IMR-90 (cell line): Measurements from ENCODE around the gene LETM1. TPM values are rescaled to one million over a fixed set of nuclear protein-coding genes. Genes with fewer than 3 reads are reported as not detected.

Experiments
- ATAC-seq: fragments of 200-7000 bp; cut with Tn5 transposase; 2 replicates; pipeline ENCODE4 v1.9.1; 2020; ENCODE audit warnings: low read depth, mild to moderate bottlenecking, moderate library complexity
- BruUV-seq: library from RNA; stranded (reverse); fragments of 400-500 nt; replicated peaks from 2 replicates; lab custom pipeline; 2021; lab: Mats Ljungman, UMichigan
- CTCF ChIA-PET: fragments of 300-600 bp; formaldehyde crosslinking; extraction: SDS; loops from one replicate; lab custom pipeline; 2021; ENCODE audit warnings: antibody characterized with exemption; lab: Yijun Ruan, JAX
- POLR2A ChIA-PET: fragments of 300-600 bp; sonication (Branson Sonifier 250); formaldehyde crosslinking; loops from one replicate; lab custom pipeline; 2022; ENCODE audit warnings: antibody characterized with exemption; ENCODE audit not compliant: unreplicated experiment; lab: Charles Lee
- DNase-seq: peaks from one replicate; pipeline ENCODE4 v3.0.0; 2013
- H2AFZ ChIP-seq: replicated peaks from 2 replicates; pipeline ENCODE3; 2013; ENCODE audit warnings: low read length, mild to moderate bottlenecking; ENCODE audit not compliant: poor library complexity
- H2AK5ac ChIP-seq: 2 replicates; pipeline ENCODE4 v1.6.1; 2013; ENCODE audit warnings: low read depth, low read length, inconsistent platforms
- H2AK9ac ChIP-seq: replicated peaks from 2 replicates; pipeline ENCODE3; 2013; ENCODE audit warnings: mild to moderate bottlenecking, low read depth, low read length, moderate library complexity; ENCODE audit not compliant: poor library complexity
- H2BK120ac ChIP-seq: 2 replicates; pipeline ENCODE4 v1.6.1; 2013; ENCODE audit warnings: low read depth, low read length, inconsistent platforms
- H2BK15ac ChIP-seq: 3 replicates; pipeline ENCODE4 v1.6.1; 2013; ENCODE audit warnings: low read depth, low read length, inconsistent platforms
- H2BK20ac ChIP-seq: 2 replicates; pipeline ENCODE4 v1.6.1; 2013; ENCODE audit warnings: low read depth, mild to moderate bottlenecking, inconsistent platforms, low read length, moderate library complexity
- H2BK5ac ChIP-seq: 2 replicates; pipeline ENCODE4 v1.6.1; 2013; ENCODE audit warnings: mild to moderate bottlenecking, low read depth, low read length, inconsistent platforms; ENCODE audit not compliant: poor library complexity, severe bottlenecking
- H3K14ac ChIP-seq: replicated peaks from 2 replicates; pipeline ENCODE4 v1.6.1; 2013; ENCODE audit warnings: low read depth, low read length, inconsistent platforms
- H3K18ac ChIP-seq: 2 replicates; pipeline ENCODE4 v1.6.1; 2013; ENCODE audit warnings: low read depth, low read length, control low read depth
- H3K23ac ChIP-seq: 2 replicates; pipeline ENCODE4 v1.6.1; 2013; ENCODE audit warnings: low read depth, low read length, inconsistent platforms
- H3K27ac ChIP-seq: 2 replicates; pipeline ENCODE4 v1.5.1; 2013; ENCODE audit warnings: mild to moderate bottlenecking, control low read depth, low read length; ENCODE audit not compliant: insufficient read depth
- H3K27me3 ChIP-seq: 2 replicates; pipeline ENCODE4 v1.6.1; 2013; ENCODE audit warnings: low read length; ENCODE audit not compliant: control insufficient read depth, insufficient read depth
- H3K36me3 ChIP-seq: 2 replicates; pipeline ENCODE4 v1.6.1; 2013; ENCODE audit warnings: low read length, mixed read lengths; ENCODE audit not compliant: control insufficient read depth, insufficient read depth
- H3K4ac ChIP-seq: 2 replicates; pipeline ENCODE4 v1.6.1; 2013; ENCODE audit warnings: low read depth, low read length, inconsistent platforms
- H3K4me1 ChIP-seq: 2 replicates; pipeline ENCODE4 v1.6.1; 2013; ENCODE audit warnings: low read length, mixed read lengths; ENCODE audit not compliant: control insufficient read depth, insufficient read depth
- H3K4me2 ChIP-seq: 2 replicates; pipeline ENCODE4 v1.6.1; 2013; ENCODE audit warnings: low read depth, mild to moderate bottlenecking, control low read depth, low read length, moderate library complexity
- H3K4me3 ChIP-seq: 2 replicates; pipeline ENCODE4 v1.5.1; 2013; ENCODE audit warnings: low read depth, mild to moderate bottlenecking, control low read depth, low read length, moderate library complexity; ENCODE audit not compliant: insufficient read depth
- H3K56ac ChIP-seq: 2 replicates; pipeline ENCODE4 v1.6.1; 2013; ENCODE audit warnings: low read length, inconsistent platforms; ENCODE audit not compliant: insufficient read depth; ENCODE audit errors: extremely low read depth
- H3K79me1 ChIP-seq, 2 experiments: 2 replicates each; pipeline ENCODE4 v1.6.1; 2013; ENCODE audit warnings: low read length in 2 of 2, inconsistent platforms in 1 of 2, low read depth in 1 of 2
- H3K9ac ChIP-seq: 2 replicates; pipeline ENCODE4 v1.6.1; 2013; ENCODE audit warnings: low read depth, low read length, control low read depth
- H3K9me1 ChIP-seq: 2 replicates; pipeline ENCODE4 v1.6.1; 2013; ENCODE audit warnings: low read length, inconsistent platforms; ENCODE audit not compliant: insufficient read depth
- H3K9me3 ChIP-seq: 2 replicates; pipeline ENCODE4 v1.6.1; 2013; ENCODE audit warnings: low read length; ENCODE audit not compliant: control insufficient read depth, insufficient read depth
- H4K20me1 ChIP-seq: 2 replicates; pipeline ENCODE4 v1.6.1; 2013; ENCODE audit warnings: low read length, inconsistent platforms; ENCODE audit not compliant: insufficient read depth
- H4K5ac ChIP-seq: 2 replicates; pipeline ENCODE4 v1.6.1; 2013; ENCODE audit warnings: mild to moderate bottlenecking, low read depth, low read length, control low read depth
- H4K8ac ChIP-seq, 2 experiments: 2 replicates each; pipeline ENCODE4 v1.6.1; 2013; ENCODE audit warnings: low read depth in 2 of 2, low read length in 2 of 2, control low read depth in 1 of 2, inconsistent platforms in 1 of 2
- H4K91ac ChIP-seq: 2 replicates; pipeline ENCODE4 v1.6.1; 2013; ENCODE audit warnings: low read depth, low read length, inconsistent platforms; ENCODE audit not compliant: insufficient read depth
- CEBPB ChIP-seq: IDR thresholded peaks from 2 replicates; pipeline ENCODE4 v1.6.1; 2012; ENCODE audit warnings: low read depth, low read length, improper control_type of control experiment
- CHD1 ChIP-seq: IDR thresholded peaks from 2 replicates; pipeline ENCODE4 v1.6.1; 2012; ENCODE audit warnings: low read depth, low read length, improper control_type of control experiment
- MXI1 ChIP-seq: IDR thresholded peaks from 2 replicates; pipeline ENCODE4 v1.6.1; 2012; ENCODE audit warnings: low read depth, mild to moderate bottlenecking, low read length, moderate library complexity, borderline replicate concordance
- POLR2A ChIP-seq: IDR thresholded peaks from 2 replicates; pipeline ENCODE4 v1.6.1; 2012; ENCODE audit warnings: mild to moderate bottlenecking, low read depth, low read length
- RAD21 ChIP-seq: IDR thresholded peaks from 2 replicates; pipeline ENCODE4 v1.6.1; 2012; ENCODE audit warnings: low read length, improper control_type of control experiment
- RCOR1 ChIP-seq: IDR thresholded peaks from 2 replicates; pipeline ENCODE4 v1.6.1; 2012; ENCODE audit warnings: mild to moderate bottlenecking, low read length, improper control_type of control experiment; ENCODE audit not compliant: insufficient replicate concordance
- RFX5 ChIP-seq: IDR thresholded peaks from 2 replicates; pipeline ENCODE4 v1.8.0; 2012; ENCODE audit warnings: low read depth, mild to moderate bottlenecking, low read length, moderate library complexity
- USF2 ChIP-seq: fragments of 150-350 bp; IDR thresholded peaks from 2 replicates; pipeline ENCODE4 v1.6.1; 2017; ENCODE audit warnings: mild to moderate bottlenecking, antibody characterized with exemption, low read length, low read depth
- WGBS, 2 experiments: methylation state at CpG; one replicate each; pipeline versions ENCODE4 v1.1.5 to v1.1.7; 2013; ENCODE audit warnings: missing lambda C conversion rate in 2 of 2; ENCODE audit not compliant: insufficient read length in 1 of 2; ENCODE audit errors: extremely low coverage in 2 of 2; 5-methylcytosine and 5-hydroxymethylcytosine counted together
- dilution Hi-C: fragments of 300-500 bp; cut with HindIII; formaldehyde crosslinking; loops from one replicate; pipeline ENCODE4 v1.14.3; 2018; ENCODE audit warnings: low sequenced_read_pairs; ENCODE audit not compliant: unreplicated experiment
- in situ Hi-C: fragments of 300-500 bp; cut with MboI; formaldehyde crosslinking; loops from 3 replicates; pipeline ENCODE4 v1.14.3; 2019; ENCODE audit warnings: low sequenced_read_pairs, inconsistent platforms, mixed read lengths
- intact Hi-C: fragments of 100-400 bp; cut with micrococcal nuclease; formaldehyde crosslinking; loops from 2 replicates; pipeline ENCODE4 v1.10.0; 2022
- polyA plus RNA-seq, 3 experiments: library from polyadenylated mRNA; depleted of rRNA; stranded (reverse); fragments of >200 nt; gene quantifications; 2 replicates each; pipeline ENCODE4 v1.2.3, GENCODE V29; 2012; ENCODE audit warnings: low replicate concordance in 1 of 3
- total RNA-seq: library from RNA; depleted of rRNA; stranded (reverse); fragments of >200 nt; gene quantifications from 2 replicates; pipeline ENCODE4 v1.2.3, GENCODE V29; 2012

LETM1 gene
- total and polyA plus RNA-seq, 2 of the 4 experiments (the other 2 are of a cell fraction) = 25.0 to 49.3 TPM

GRCh38 chr4:1821679-1822567, 34.0 kb downstream of the LETM1 start:
- no peaks in the 10 kb centered on the region for H3K9me3 ChIP-seq
- H4K91ac ChIP-seq = no peak overlapping the region
- no peak overlapping the region for H3K23ac ChIP-seq
- intact Hi-C loops = no loop called here
- no peaks in the 10 kb centered on the region for H3K9me1 ChIP-seq
- peaks cover 61% of the 10 kb centered on the region for H3K36me3 ChIP-seq
- WGBS, 2 experiments = 94% methylated on average over 14 of the region's 18 CpGs; no CpG with 5 or more reads in 1 of the 2 experiments
- no peak overlapping the region for H3K4me3 ChIP-seq
- H4K20me1 ChIP-seq = no peaks in the 10 kb centered on the region
- no peak overlapping the region for H4K5ac ChIP-seq
- ChIA-PET CTCF (no interaction called here), POLR2A (no interaction called here)
- H4K8ac ChIP-seq = no peak overlapping the region
- H3K56ac ChIP-seq = no peak overlapping the region
- in situ Hi-C loops = no loop called here
- H3K4me2 ChIP-seq = no peak overlapping the region
- no peak for TF ChIP-seq RCOR1
- no peak for TF ChIP-seq RFX5
- TF ChIP-seq POLR2A = no peak
- no peak for TF ChIP-seq CEBPB
- no peak for TF ChIP-seq USF2
- TF ChIP-seq CHD1 = no peak
- no peak for TF ChIP-seq MXI1
- TF ChIP-seq RAD21 = no peak
- dilution Hi-C loops = no loop called here
- ATAC-seq = no peak
- H2AK5ac ChIP-seq = no peak overlapping the region
- no peak overlapping the region for H2BK5ac ChIP-seq
- no TSS peak for BruUV-seq
- H3K18ac ChIP-seq = no peak overlapping the region
- H2BK20ac ChIP-seq = no peak overlapping the region
- H3K27ac ChIP-seq = no peak overlapping the region
- H2BK120ac ChIP-seq = no peak overlapping the region
- H3K27me3 ChIP-seq = no peaks in the 10 kb centered on the region
- no peak overlapping the region for H2BK15ac ChIP-seq
- H3K79me1 ChIP-seq = 0 out of 4 replicates have a peak, but pooled peaks cover 0 to 3% of the 10 kb centered on the region in 2 experiments
- H3K9ac ChIP-seq = no peak overlapping the region
- H3K4me1 ChIP-seq = no peaks in the 10 kb centered on the region; the same call in 1 of the 2 replicates
- no peak overlapping the region for H2AFZ ChIP-seq
- H2AK9ac ChIP-seq = no peak overlapping the region
- no peak overlapping the region for H3K14ac ChIP-seq
- H3K4ac ChIP-seq = no peak overlapping the region
- DNase-seq = no peak
